Measurements from ENCODE around the gene GTF2F1. TPM values are rescaled to one million over a fixed set of nuclear protein-coding genes. Genes with fewer than 3 reads are reported as not detected.
"Not testable (repeated sequence)": the region's sequence is repeated elsewhere in the genome, so short reads cannot be mapped to it uniquely, and the experiment has no call there.

GTF2F1 gene
- total RNA-seq, 6 experiments from 2014 or later = 12.8 to 22.7 (median 19.8) TPM

DNA sequence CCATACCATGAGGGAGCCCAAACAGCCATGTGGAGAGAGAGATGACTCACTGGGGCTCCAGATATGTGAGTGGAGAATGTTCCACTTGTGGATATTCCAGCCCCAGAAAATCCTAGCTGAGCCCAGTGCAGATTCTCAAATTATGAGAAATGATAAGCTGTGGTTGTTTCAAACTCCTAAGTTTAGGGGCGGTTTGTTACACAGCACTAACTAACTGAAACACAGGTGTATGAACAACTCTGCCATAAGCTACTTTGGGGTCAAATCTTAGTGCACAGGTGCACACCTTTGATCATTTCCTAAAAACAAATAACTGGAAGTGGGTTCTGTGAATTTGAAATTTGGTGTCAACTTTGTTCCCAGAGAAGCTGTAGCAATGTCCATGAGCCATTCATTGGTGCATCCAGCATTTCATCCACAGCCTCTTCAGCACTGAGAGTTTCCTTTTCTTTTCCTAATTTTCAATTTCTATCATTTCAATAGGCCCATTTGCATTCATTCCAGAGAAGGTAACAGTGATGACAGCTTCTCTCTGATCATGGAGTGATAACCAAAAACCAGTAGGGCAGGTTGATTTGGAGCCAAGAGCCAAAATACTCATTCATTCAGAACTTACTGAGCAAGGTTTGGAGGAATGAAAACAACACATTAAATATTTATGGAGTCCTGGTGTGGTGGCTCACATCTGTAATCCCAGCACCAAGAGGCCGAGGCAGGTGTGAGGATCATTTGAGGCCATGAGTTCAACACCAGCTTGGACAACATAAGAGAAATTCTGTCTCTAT is 40.4 kb downstream of the GTF2F1 start:
- intact Hi-C loops (cut with DNase I) = no loop called here
- Histone ChIP-seq H3K36me3 (no peaks in the 10 kb centered on the region), H3K27me3 (no peaks in the 10 kb centered on the region), H3K4me3 (no peak overlapping the region), H3K4me1 (no peaks in the 10 kb centered on the region), H3K27ac (no peak overlapping the region), H3K9me3 (no peaks in the 10 kb centered on the region)
- TF ChIP-seq, protein P1, sequence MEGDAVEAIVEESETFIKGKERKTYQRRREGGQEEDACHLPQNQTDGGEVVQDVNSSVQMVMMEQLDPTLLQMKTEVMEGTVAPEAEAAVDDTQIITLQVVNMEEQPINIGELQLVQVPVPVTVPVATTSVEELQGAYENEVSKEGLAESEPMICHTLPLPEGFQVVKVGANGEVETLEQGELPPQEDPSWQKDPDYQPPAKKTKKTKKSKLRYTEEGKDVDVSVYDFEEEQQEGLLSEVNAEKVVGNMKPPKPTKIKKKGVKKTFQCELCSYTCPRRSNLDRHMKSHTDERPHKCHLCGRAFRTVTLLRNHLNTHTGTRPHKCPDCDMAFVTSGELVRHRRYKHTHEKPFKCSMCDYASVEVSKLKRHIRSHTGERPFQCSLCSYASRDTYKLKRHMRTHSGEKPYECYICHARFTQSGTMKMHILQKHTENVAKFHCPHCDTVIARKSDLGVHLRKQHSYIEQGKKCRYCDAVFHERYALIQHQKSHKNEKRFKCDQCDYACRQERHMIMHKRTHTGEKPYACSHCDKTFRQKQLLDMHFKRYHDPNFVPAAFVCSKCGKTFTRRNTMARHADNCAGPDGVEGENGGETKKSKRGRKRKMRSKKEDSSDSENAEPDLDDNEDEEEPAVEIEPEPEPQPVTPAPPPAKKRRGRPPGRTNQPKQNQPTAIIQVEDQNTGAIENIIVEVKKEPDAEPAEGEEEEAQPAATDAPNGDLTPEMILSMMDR (IDR thresholded peaks at IDR 0.05) = no peak
- TF ChIP-seq POLR2A (IDR thresholded peaks at IDR 0.05) = no peak
- ATAC-seq (no peak), DNase-seq (no peak)
- WGBS (ENCODE audit: insufficient coverage, low coverage, low lambda C conversion rate, missing lambda C conversion rate) = 90% methylated on average over 1 of the region's 2 CpGs

- 60% methylated on average over 2 of the region's 2 CpGs for WGBS (ENCODE audit: insufficient coverage, low coverage, low lambda C conversion rate, missing lambda C conversion rate)
- H3K4me1 ChIP-seq = no peaks in the 10 kb centered on the region
- H3K27me3 ChIP-seq = no peaks in the 10 kb centered on the region
- DNase-seq (no peak), ATAC-seq (no peak)
- no peaks in the 10 kb centered on the region for H3K36me3 ChIP-seq
- no peak for TF ChIP-seq POLR2A (IDR thresholded peaks at IDR 0.05)
- TF ChIP-seq, protein P1 (IDR thresholded peaks at IDR 0.05) = no peak
- H3K9me3 ChIP-seq = no peaks in the 10 kb centered on the region
- no peak overlapping the region for H3K27ac ChIP-seq
- intact Hi-C loops (cut with DNase I) = no loop called here
- H3K4me3 ChIP-seq = no peak overlapping the region
Measured at GRCh38 chr19:6350688-6351087, 42.3 kb downstream of the GTF2F1 start.

DNA sequence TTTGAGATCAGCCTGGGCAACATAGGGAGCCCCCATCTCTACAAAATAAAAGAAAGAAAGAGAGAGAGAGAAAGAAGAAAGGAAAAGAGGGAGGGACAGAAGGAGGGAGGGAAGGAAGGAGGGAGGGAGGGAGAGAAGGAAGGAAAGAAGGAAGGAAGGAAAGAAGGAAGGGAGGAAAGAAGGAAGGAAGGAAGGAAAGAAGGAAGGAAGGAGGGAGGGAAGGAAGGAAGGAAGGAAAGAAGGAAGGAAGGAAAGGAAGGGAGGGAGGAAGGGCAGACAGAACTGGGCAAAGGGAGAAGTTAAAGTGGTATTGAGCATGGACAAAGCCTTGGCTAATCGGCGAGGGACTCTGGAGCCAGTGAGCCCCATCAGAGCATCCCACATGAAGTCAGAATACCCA is 43.7 kb downstream of the GTF2F1 start:
- ATAC-seq; H3K4me3 ChIP-seq; H3K9me3 ChIP-seq; H3K36me3 ChIP-seq; intact Hi-C loops (cut with DNase I); H3K27me3 ChIP-seq; H3K27ac ChIP-seq; H3K4me1 ChIP-seq; DNase-seq: not testable (repeated sequence)
- 73% methylated on average over 2 of the region's 2 CpGs for WGBS (ENCODE audit: insufficient coverage, low coverage, low lambda C conversion rate, missing lambda C conversion rate)

GRCh38 chr19:6343462-6343861 is 49.5 kb downstream of the GTF2F1 start:
- Histone ChIP-seq H3K4me1 (no peaks in the 10 kb centered on the region), H3K36me3 (no peaks in the 10 kb centered on the region), H3K9me3 (no peaks in the 10 kb centered on the region), H3K27me3 (no peaks in the 10 kb centered on the region), H3K4me3 (no peak overlapping the region), H3K27ac (no peak overlapping the region)
- WGBS (ENCODE audit: insufficient coverage, low coverage, low lambda C conversion rate, missing lambda C conversion rate) = no CpG with 5 or more reads among the region's 1 CpG
- TF ChIP-seq POLR2A (IDR thresholded peaks at IDR 0.05) = no peak
- TF ChIP-seq, protein P1 (IDR thresholded peaks at IDR 0.05) = no peak
- intact Hi-C loops (cut with DNase I) = no loop called here
- DNase-seq (no peak), ATAC-seq (no peak)

DNA sequence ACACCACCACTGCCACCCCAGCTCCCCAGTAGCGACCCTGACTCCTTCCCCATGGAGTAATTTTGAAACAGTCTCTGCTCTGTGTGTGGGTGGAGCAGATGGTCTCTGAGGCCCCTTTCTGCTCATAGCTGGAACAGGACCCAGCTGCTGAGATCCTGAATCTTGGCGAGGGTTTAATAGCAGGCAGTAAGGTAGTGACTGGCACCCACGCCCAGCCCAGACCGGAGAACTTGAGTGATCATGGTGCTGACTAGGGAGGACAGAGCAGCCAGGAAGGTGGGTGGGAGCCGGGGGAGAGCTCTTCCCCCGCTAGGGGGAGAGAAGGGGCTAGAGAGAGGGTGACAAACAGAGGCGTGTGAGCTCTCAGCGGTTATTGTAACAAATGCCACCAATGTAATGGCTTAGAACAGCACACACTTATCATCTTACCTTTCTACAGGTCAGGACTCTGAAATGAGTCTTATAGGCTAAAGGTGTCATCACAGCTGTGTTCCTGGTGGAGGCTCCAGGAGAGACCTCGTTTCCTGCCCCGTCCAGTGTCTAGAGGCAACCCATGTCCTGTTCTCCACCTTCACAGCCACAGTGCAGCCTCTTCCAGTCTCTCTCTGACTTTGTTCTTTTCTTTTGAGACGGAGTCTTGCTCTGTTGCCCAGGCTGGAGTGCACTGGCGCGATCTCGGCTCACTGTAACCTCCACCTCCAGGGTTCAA is 52.3 kb downstream of the GTF2F1 start:
- WGBS (ENCODE audit: insufficient coverage, low coverage, low lambda C conversion rate, missing lambda C conversion rate) = 79% methylated on average over 10 of the region's 14 CpGs
- Histone ChIP-seq H3K27ac (no peak overlapping the region), H3K4me1 (no peaks in the 10 kb centered on the region), H3K4me3 (no peak overlapping the region), H3K36me3 (no peaks in the 10 kb centered on the region), H3K9me3 (no peaks in the 10 kb centered on the region), H3K27me3 (no peaks in the 10 kb centered on the region)
- ATAC-seq (no peak), DNase-seq (no peak)
- no peak for TF ChIP-seq POLR2A (IDR thresholded peaks at IDR 0.05)
- TF ChIP-seq, protein P1 (IDR thresholded peaks at IDR 0.05) = no peak
- intact Hi-C loops (cut with DNase I) = no loop called here

All from right lobe of liver (tissue), 6 donors.